NCI-H69 (cell line): ENCODE results near the gene UBE2E1.

Experiments used
- DNase-seq: peaks from one replicate; lab custom pipeline; 2025; lab: John Stamatoyannopoulos, UW

Gene UBE2E1

DNA sequence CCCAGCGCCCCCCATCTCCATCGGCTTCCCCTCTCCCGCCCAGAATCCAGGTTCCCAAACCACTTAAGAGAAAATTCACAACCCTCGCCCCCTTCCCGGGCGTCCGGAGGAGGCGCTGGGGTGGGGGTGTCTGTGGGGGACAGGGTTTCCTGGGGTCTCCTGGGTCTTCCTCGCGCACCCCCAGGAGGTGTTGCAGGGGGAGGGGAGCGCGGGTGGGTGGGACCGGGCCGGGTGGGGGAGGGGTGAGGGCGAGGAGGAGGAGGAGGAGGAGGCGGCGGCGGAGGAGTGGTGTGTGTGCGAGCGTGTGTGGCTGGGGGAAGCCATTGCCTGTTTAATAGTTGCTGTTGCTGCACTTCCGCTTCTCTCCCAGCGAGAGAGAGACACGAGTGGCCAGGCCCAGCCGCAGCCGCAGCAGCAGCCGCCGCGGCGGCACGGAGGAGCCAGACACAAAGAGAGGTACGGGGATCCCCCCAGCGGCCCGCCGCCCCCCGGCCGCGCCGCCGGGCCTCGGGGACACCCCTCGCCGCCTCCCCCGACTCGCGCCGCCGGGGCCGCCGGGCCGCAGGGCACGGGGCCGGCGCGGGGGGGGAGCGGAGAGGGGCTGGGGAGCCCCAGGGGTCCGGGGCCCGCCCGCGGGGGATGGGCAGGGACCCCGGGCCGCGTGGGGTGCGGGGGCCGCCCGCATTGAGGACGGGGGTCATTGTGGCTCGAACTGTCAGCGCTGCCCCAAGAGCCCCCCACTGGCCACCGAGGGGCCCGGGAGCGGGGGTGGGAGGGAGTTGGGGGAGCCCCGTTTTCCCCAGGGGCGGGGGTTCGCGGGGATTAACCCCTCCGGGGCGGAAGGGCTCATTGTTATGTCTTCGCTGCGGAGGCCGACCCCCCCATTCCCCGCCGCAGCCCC, at the start of gene UBE2E1:
UBE2E1 (plus strand) TSS at position 323 of the 901 bp plus-strand sequence. CDS start 1,315 bp downstream, outside the sequence.
- peak; percentile 70 for DNase-seq

DNA sequence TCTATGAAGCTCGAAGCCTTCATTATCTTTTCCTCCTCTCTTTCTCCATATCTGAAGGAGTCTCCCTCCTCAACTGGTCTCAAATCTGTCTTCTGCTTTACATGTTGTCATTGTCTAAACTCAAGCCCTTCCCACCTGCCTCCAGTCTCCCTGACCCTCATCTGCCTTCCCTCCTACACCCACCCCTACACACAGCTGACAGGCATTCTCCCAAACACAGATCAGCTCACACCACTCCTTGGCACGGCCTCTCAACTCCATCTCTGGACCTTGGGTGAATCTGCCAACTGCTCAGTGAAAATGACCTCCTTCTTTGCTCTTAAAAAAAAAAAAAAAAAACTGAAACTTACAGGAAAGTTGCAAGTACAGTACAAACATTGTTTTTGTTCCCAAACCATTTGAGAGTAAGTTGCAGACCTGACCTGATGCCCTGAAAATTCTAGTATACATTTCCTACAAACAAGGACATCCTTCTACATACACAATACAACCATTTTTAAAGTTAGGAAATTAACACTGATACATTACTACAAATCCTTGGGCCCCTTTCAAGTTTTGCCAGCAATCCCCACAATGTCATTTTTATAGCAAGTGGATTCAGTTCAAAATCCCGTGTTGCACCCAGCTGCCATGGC, 49.4 kb upstream of the UBE2E1 start:
- no peak for DNase-seq

DNA sequence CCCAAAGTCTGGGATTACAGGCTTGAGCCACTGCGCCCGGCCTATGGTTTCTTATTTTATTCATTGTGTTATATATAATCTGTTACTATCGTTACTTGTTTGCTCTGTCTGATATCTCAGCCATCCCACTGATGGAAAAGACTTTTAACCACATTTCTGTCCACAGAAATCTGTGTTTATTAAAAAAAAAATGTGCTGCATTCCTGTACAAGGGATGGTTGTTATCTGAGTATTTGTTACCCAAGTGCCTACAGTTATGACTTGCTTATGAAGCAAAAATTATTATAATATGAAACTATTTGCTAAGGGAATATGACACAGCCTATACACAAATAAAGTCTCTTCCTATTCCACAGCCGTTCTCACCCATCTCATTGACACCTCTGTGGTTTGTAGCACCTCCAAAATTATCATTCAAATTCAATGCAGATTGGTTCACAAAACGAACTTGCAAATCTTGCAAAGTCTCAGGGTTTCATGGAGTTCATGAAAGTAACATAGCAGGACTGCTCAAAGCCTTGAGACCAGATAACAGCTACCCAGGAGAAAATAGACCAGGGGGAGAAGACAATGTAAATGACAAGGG, 47.4 kb upstream of the UBE2E1 start:
- no peak for DNase-seq

DNA sequence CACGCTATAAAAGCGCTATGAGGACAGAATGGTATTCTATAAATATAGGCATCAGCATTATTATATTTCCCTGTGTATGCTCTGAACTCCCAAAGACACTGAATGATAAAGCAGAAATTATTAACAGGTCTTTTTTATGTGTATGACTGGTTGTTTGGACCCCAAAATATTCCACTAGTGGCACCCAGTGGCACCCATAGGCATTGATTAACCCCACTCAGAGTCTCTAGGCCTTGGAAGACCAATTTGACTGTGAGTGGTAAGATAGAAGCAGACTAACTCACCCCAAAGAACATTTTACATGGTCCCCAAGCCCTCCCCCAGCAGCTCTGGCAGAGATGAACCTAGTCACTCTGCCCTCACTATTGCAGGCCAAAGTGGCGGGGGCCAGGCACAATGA, 45.4 kb upstream of the UBE2E1 start:
- DNase-seq, result no peak

DNA sequence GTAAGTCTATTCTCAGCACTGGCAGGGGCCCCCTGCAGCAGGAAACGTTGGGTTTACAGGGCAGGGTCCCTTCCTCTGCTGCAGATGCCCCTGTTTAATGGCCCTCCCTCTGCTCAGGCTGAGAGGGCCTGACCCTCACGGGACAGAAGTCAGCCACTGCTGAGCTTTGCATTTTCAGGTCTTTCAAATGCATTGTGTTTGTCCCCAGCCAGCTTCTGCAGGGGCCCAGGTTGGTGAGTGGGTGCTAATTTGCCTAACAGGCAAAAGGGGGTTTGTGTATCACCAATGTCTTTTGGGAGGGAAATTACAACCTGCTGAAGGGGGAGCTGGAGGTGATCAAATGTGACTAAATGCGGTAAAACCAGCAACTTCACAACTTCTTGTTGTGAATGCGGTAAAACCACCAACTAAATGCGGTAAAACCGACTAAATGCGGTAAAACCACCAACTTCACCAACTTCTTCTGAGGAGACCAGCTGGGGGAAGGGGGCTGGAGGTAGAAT, 44.8 kb upstream of the UBE2E1 start:
- DNase-seq, result no peak

DNA sequence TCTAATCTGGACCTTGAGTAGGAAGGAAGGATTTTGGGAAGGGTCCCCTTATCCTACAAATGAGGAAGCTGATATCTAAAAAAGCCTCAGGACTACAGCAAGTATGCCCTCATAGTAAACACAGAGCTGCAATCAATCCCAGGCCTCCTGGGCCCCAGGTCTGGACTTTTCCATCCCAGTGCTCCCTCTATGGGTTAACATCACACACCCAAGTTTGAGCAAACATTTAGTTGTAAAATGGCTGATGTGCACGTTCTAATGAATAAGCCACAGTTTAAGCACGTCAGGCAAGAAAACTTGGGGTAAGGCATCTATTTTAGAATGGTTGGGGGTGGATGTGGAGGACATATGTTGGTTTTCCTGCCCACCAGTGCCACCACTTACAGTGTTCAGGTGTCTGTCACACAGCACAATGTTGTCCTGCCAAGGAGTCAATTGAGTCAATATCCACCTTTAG, 44.3 kb upstream of the UBE2E1 start:
- peak; percentile 50 for DNase-seq

DNA sequence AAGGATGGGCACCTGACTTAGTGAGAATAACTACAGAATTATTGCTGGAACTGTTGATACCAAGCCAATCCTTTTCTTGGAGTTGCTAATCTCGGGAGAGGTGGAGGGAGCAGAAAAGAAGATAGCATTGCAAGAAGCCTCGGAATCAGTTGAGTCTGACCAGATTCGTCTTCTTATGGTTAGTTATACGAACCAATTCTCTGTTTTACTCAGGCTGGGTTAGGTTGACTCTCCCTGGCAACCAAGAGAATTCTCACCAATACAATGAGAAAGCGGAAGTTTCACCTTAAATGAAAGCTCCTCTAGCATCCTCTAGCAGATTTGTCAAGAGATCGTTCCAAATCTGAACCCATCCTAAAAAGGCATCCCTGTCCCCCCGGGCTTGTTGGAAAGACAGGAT, 43.5 kb upstream of the UBE2E1 start:
- DNase-seq, result no peak

DNA sequence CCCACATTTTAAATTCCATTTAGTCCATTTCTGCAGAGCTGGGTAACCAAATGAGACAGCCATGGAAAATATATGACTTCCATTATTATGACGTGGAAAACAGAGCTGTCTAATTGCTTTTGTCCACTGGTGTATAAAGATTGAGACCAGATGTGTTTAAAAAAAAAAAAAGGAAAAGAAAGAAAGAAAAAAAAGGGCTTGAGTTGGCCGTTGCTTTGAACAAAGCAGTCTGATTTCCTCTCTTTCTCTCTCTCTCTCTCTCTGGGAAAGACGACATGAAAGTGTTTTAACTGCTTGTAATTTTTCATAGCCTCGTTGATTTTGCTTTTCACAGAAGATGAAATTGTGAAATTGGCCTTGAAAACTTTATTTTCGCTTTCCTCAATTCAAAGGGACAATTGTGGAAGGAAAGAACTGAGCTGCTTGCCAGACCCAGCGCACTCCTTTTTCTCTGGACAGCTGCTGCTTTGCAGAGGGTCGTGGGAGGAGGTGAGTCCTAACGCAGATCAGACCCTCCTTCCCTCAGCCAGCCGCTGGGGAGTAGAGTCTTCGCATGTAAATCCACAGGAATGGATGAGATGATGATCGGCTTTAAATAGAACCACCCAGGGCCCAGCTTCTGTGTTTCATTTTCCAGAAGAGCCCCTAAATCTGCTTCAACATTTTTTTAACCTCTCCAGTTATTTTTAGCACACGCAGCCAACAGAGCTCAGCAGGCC, 42.8 kb upstream of the UBE2E1 start:
- DNase-seq, result no peak

- DNase-seq, result peak; percentile 3
Observed at GRCh38 chr3:23764407-23764806, 41.3 kb upstream of the UBE2E1 start.

GRCh38 chr3:23767546-23767945, 38.2 kb upstream of the UBE2E1 start:
- no peak for DNase-seq

DNA sequence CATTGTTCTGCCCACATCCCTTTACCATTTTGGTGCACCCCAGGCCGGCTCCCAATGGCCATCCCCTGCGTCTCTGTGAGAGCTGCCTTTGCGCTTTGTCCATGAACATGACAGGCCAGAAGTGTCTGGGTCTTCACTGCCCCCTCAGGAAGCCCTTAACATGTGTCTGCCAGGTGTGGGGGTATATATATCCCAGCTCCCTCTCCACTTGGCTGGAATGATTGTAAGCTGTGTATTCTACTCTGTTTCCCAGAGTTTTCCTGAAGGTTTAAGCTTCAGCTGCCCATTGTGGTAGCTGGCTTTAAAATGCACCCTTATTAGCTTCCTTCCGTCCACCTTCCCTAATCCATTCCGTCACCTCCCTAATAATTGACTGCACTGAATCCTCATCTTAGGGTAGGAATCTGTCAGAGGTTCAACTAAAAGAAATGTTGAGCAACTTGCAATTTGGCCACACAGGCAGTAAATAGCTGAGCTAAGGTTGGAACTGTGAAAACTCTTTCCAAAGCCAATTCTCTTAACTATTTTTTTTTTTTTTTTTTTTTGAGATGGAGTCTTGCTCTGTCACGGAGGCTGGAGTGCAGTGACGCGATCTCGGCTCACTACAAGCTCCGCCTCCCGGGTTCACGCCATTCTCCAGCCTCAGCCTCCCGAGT, 30.4 kb upstream of the UBE2E1 start:
- no peak for DNase-seq

GRCh38 chr3:23776352-23776891, 29.3 kb upstream of the UBE2E1 start:
- DNase-seq, result no peak

- DNase-seq, result no peak
Observed at GRCh38 chr3:23778446-23778845, 27.3 kb upstream of the UBE2E1 start.

- no peak for DNase-seq
Observed at GRCh38 chr3:23779841-23780240, 25.9 kb upstream of the UBE2E1 start.

DNA sequence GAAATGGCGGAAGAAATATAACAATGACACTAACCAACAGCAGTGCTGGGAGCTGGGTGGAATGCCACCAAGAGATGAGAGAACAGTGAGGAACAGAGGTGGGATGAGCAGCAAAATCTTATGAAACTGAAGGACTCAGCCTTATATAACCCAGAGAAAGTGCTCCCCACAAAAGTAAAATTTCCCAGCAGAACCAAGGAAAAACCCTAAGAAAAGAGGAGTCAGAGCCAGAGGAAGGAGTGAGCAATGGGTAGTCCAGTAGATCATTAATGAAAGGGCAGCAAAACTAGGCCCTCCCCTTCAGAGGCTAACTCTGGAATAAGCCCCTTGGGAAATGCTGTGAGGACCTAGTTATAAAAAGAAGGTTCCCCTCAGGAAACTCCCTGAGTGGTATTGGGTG, 24.7 kb upstream of the UBE2E1 start:
- DNase-seq, result no peak

GRCh38 chr3:23781871-23782270, 23.9 kb upstream of the UBE2E1 start:
- DNase-seq, result no peak

DNA sequence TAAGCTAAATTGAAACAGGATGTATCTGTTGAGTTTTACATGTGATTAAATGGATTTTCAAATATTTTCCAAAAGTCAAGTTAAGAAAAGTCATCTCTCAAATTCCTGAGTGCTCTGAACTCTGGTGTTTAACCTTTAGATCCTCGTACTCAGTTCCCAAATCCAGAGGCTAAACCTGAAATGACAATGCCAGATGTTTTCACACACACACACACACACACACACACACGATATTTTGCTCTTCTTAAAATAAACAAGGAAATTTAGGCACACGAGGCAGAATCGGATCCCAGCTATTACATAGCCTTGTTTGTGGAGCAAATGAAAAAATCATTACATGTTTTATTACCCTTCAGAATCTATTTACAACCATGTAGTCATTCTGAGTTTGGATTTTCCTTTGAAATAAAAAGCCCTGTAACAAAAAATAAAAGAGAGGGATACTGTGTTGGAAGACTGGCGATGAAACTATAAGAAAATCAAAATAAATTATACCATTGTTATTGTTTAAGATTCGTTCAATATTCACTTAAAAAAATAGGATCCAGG, 20.6 kb upstream of the UBE2E1 start:
- no peak for DNase-seq

DNA sequence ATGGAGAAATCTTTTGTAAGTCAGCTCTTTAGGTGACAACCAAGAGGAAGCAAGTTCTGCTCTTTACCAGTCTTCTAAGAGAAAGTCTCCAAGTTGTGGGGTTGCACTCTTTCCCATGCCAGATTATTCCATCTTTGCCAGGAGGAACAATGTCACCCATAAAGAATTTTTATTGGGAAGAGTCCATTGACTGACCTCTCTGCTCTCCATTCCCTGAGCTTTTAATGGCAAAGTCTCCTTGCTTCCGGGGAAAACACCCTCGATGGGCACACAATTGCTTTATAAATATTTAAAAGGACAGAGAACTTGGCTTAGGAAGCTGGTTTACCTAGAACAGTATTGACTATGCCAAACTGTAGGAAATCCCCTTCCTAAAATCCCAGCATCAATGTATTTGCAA, 19.9 kb upstream of the UBE2E1 start:
- no peak for DNase-seq

DNA sequence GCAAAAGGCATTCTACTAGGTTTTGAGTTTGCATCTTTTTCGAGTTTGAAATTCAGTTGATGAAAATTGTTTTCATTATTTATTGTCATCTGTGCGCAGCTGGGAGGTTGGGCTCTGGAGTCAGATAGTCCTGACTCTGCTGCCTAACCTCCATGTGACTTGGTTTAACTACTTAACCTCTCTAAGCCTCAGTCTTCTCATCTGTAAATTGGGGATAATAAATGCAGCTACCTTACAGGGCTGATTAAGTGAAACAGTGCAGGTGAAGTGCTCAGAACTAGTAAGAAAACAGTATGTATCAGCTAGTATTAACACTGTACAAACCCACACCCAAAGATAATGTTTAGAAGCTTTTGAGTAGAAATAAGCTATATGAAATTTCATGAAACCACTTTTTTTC, 14.1 kb upstream of the UBE2E1 start:
- no peak for DNase-seq

DNA sequence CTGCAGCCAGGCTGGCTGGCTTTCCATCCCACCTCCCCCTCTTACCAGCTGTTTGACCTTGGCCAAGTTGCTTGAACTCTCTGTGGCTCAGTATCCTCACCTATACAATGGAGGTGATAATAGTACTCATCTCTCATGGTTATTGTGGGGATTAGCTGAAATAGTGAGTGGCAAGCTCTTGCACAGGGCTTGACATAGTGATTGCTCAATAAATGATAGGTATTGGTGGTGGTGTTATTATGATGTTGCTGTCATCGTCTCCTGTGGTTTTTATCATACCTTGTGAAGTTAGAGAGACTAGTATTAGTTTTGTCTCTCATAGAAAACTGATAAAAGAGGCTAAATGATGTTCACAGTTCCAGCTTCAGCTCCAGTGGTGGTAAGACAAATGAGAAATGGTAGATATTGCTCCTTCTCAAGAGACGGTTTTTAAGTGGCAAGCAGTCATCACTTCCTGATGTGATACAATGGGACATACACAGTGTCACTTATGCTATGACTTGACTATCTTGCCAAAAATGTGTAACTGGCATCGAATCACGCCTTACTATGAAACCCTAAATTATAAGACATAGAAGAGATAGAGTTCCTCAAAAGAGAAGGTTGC, 12.1 kb upstream of the UBE2E1 start:
- no peak for DNase-seq

DNA sequence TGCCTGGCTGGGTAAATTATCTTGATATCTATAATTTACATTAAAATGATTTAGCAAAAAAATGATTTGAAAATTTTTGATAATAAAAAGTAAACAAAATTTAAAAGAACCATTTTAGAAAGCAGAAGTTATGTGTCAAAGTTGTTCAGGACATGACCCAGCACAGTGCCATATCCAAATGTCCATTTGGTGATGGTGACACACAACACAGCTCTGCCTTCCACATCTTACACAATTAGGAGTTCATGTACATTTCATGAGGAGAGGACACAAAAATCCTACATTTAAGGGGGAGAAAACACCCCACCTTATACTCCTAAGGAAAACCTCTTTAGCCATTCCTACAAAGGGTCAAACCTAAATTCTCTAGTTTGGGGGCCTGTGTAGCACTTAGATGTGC, 10.7 kb upstream of the UBE2E1 start:
- DNase-seq, result no peak
